Stimulated activated CD8-positive, alpha-beta memory T cell treated with anti-CD3 and anti-CD28 coated beads, Interleukin-12 subunit alpha, Interleukin-12 subunit beta, amount 100 ng/mL, for 24 hours (primary cell): ENCODE data around the gene COL25A1.
"Not testable (repeated sequence)": the region's sequence is repeated elsewhere in the genome, so short reads cannot be mapped to it uniquely, and the experiment has no call there.

Experiments
- DNase-seq: peaks from one replicate; pipeline ENCODE4 v3.0.0-alpha.2; 2020; ENCODE audit errors: extremely low read depth

COL25A1 gene

DNA sequence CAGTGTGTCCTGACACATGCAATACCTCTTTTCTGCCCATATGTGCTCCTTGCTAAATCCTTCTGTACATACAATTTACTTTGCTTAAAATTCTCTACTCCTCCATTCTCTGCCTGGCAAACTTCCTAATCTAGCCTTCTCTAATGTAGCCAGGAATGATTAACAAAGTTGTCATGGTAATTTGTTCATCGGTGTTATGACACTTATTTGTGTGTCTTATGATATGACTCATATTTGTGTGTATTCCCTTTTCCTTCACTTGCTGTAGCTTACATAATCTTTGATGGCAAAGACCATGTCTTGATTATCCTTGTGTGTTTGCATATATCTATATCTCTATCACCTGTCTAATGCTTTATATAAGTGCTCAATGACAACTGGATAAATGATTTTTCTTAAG lies 133.3 kb downstream of the COL25A1 start:
- DNase-seq, result no peak

DNA sequence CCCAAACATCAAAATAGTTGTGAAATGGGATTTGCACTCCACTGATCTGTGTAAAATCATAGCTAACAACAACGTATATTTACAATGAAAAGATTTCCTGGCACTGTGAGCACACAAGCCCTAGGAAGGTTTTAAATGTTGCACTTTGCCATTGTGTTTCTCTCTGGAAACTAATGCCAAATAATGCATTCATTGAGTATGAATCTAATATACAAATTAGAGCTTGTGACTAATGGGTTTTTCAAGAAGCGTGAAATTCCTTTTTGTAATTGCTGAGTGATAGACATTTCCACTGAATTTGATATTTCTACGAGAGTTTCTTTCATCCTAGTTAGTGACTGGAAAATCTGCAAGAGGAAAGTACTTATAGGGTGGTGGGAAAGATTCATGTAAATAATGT lies 135.9 kb downstream of the COL25A1 start:
- DNase-seq, result no peak

- DNase-seq, result no peak
Measured at GRCh38 chr4:109166126-109166525, 136.3 kb downstream of the COL25A1 start.

DNA sequence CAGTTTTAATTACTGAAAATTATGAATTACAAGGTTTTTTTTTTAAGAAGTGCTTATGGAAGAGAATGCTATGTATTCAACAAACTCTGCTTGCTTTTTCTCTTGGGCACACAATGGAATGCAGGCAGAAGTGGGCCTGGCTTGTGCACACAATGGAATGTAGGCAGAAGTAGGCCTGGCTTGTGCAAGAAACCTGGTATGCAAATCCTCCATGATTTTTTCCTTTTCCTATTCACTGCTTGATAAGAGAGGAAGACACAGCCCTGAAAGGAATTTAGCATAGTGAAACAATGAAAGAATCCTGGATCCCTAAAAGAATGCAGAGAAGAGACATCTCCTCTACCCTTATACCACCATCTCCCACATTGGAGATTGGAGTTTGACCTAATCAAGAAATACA lies 138.4 kb downstream of the COL25A1 start:
- DNase-seq, result no peak

- DNase-seq, result no peak
Measured at GRCh38 chr4:109163493-109163892, 139.0 kb downstream of the COL25A1 start.

DNA sequence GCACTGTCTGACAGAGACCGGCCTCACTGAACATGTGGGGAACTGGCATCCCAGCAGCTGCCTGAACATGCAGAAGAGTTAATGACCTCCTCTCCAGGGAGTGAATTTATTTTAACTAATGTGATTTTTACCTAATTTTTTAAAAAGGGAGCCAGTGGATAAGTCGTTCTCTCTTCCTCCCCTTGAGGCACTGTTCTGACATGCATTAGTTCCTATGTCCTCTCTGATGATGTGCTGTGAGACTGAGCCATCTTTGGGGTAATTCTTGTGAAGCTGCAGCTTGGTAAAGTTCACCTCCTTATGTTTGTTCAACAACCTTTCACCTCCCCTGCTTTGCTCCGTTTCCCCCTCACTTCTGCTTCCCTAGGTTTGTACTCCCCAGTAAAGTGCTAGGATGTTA lies 139.7 kb downstream of the COL25A1 start:
- DNase-seq, result no peak

GRCh38 chr4:109160494-109160893 lies 142.0 kb downstream of the COL25A1 start:
- no peak for DNase-seq

DNA sequence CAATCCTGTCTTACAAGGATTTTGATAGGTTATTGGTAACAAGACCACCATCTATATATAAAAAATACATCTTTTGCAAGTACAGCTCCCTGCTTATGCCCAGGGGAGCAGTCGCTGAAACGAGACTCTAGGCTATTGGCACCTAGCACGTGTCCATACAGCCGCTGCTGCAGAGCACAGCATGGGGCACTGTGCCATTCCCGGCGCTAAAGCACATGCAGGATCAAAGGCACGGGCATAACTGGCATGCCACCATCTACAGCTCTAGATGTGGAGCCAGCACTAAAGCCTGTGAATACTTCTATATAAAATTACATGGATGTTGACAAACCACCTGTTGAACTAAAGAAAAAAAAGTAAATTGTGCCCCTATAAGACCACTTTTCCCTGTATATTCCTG lies 144.8 kb downstream of the COL25A1 start:
- DNase-seq, result no peak

DNA sequence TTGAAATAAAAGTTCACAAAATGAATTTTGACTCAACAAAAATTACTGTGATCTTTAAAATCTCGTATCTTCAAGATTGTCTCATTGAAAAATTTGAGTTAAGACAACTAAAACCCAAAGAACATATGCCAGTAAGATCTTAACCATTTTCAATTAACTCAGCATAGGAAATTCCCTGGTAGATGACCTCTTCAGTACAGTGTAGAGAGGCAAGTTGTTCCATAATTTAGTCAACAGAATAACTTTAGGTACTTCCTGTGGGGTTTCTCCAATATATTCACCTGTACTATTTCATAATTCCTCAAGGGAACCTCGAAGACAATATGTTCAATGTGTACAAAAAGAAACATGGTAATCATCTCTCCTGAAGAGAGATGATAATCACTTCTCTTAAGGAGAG lies 145.3 kb downstream of the COL25A1 start:
- DNase-seq, result no peak

- DNase-seq, result no peak
Measured at GRCh38 chr4:109156356-109156755, 146.1 kb downstream of the COL25A1 start.

DNA sequence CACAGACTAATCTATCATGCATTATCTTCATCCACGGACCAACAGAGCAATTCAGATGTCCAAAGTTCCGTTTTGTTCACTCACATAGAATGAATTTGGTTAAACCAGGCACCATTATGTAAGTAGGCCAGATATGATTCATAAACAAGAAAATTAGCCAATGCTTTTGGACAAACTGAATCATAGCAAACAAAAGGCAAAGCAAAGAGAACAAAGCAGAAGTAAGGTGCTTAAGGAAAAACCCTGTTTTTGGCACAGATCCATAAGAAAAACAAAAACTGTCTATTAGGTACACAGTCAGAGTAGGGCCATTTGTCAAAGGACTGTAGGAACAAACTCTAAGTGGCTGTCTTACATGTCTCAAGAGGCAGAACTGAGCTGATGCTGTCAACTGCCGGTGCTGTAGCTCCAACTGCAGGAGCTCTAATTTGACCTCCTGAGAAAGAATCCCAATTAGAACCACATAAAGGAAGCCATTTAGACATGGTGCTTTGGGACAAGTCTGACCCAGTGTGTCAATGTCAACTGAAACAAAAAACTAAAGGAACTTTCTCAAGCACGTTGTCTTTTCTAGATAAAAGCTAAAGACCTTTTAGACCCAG lies 146.7 kb downstream of the COL25A1 start:
- no peak for DNase-seq

GRCh38 chr4:109155084-109155483 lies 147.4 kb downstream of the COL25A1 start:
- DNase-seq, result no peak

DNA sequence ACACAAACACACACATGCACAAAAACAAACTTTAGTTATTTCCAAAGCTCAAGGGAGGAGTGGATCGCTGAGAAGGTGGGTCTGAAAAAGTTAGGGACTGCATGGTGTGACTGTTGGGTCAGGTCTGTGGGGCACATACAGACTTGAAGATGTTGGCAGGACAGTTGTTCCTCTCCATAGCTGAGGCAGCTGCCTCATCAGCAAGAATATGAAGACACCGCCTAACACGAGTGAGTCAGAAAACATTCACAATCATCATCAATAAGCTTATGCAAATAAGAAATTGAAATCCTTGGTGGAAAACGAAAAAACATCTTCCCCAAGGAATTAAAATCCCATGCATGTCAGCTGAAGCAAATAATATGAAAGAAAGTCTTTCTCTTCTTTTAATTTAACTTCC lies 148.0 kb downstream of the COL25A1 start:
- DNase-seq, result no peak

DNA sequence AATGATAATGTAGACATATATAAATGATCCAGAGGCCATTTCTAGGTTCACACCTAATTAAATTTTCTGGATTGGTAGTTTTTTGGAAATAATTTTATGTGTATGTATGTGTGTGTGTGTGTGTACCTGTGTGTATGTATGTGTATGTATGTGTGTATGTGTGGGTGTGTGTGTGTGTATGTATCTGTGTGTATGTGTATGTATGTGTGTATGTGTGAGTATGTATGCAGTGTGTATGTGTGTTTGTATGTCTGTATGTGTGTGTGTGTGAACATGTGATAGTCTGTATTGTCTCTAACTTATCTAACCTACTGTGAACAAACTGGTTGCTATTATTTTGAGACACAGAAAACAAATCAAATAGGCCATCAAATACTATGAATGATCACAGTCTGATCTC lies 152.6 kb downstream of the COL25A1 start:
- no peak for DNase-seq

DNA sequence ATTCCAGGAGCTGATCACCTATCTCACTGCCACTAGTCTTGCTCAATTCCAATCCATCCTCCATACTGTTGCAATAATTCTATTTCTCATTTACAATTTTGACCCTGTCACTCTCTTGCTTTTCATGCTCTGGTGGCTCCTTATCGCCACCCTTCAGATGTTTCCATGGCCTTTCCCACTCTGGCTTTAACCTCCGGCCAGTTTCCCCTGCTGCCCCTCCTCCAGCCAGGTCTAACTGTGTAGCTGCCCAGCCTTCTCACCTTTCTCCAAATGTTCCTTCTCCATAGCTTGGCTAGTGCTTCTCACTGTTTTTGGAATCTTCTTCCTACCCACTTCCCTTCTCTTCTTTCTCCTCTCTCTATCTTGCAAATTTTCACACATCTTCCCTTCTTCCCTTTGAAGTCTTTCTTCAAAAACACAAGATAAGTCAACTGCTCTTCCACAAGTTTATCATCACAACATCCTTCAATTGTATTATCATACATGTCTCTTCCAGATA lies 153.8 kb downstream of the COL25A1 start:
- no peak for DNase-seq

DNA sequence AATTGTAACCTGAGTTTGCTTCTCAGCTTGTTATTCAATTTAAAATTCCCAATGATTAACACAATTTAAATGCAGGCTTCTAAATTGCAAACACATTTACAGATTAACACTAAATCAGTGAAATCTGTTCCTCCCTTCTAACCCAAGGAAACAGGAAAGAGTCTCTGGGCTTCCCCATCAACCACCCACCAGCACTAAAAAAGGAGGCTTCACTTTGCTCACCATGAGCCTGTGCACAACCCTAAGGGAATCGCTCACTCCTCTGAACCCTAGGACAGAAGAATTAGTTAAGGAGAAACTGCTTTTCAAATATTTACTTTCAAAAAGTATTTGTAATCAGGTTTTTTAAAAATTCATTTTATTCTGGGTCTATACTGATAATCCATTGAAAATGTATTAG lies 155.3 kb downstream of the COL25A1 start:
- no peak for DNase-seq

DNA sequence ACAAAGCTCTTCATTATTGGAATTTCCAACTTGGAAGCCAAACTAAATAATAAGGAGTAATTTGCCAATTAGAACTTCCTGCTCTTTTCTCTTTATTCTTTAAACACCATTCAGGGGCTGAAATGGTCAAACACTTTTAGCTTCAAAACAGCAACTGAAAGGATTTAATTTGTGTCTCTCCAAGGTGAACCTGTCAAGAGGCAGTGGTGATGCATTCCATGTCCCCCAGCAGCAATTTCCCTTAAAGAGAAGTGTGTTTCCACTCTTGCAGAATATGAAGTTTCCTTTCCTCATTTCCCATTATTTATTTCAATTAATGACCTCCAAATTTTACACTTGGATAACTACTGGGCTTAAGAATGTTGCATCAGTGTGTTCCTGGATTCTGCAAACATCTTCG lies 156.0 kb downstream of the COL25A1 start:
- no peak for DNase-seq

DNA sequence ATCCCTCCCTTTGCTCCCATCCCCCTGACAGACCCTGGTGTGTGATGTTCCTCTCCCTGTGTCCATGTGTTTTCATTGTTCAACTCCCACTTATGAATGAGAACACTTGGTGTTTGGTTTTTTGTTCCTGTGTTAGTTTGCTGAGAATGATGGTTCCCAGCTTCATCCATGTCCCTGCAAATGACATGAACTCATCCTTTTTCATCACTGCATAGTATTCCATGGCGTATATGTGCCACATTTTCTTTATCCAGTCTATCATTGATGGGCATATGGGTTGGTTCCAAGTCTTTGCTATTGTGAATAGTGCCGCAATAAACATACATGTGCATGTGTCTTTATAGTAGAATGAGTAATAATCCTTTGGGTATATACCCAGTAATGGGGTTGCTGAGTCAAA lies 164.3 kb downstream of the COL25A1 start:
- not testable (repeated sequence) for DNase-seq

- no peak for DNase-seq
Measured at GRCh38 chr4:109134921-109135320, 167.5 kb downstream of the COL25A1 start.

DNA sequence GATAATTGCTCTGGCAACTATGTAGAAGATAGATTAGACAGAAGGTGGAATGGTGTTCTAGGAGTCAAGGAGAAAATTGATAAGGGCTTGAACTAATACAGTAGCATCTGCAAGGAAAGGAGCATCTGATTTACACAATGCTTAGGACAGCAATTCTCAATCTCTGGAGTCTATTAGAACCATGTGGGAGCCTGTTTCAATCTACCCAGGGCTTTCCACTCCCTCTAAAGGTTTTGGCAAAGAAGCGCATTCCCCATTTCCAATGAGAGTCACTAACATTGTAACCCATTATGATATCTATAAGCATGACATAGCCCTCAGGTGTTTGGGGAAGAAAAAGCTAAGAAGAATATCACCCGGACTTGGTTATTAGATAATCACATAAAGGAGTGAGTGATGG lies 168.2 kb downstream of the COL25A1 start:
- no peak for DNase-seq

DNA sequence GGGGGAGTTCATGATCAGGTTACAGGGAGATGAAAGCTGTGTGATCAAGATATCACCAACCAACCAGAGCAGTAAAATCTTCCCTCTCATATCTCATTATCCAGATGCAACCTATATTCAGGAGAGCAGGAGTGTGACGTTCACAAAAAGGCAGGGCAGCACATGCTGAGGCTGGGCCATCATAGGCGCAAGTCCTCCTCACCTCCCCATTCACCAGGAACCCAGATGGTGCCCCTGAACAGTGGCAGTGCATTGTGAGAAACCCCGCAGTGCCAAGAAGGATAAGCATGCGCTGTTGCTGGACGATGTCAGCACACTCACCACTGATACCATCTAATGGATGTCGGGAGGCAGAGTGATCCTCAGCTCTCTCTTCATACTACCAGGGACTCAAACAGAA lies 170.9 kb downstream of the COL25A1 start:
- DNase-seq, result no peak

DNA sequence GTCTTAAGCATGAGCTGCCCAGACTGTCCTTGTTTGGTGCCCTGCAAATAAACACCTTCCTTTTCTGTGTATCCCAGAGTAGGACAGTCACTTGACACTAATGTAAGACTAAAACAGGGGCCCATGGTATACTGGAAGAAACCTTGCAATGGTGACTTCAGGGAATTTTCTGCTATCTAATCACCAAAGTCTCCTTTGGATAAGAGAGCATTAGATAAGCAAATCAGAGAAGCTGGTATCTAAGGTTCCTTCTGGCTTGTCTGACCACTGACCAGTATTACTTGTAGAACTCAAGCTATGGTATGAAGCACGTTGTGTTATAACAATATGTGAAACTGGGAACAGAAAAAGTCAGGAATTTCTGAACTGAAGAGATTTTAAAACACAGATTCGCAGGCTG lies 173.9 kb downstream of the COL25A1 start:
- no peak for DNase-seq

- DNase-seq, result no peak
Measured at GRCh38 chr4:109127866-109128265, 174.6 kb downstream of the COL25A1 start.

GRCh38 chr4:109126856-109127255 lies 175.6 kb downstream of the COL25A1 start:
- DNase-seq, result no peak
